GM18511 (cell line): ENCODE data around the gene NACC2.

Experiments used
- ATAC-seq: cut with Tn5 transposase; IDR thresholded peaks from one replicate; pipeline ENCODE4 v1.9.1; 2021; ENCODE audit warnings: mild to moderate bottlenecking, moderate library complexity; ENCODE audit not compliant: unreplicated experiment

NACC2 gene

DNA sequence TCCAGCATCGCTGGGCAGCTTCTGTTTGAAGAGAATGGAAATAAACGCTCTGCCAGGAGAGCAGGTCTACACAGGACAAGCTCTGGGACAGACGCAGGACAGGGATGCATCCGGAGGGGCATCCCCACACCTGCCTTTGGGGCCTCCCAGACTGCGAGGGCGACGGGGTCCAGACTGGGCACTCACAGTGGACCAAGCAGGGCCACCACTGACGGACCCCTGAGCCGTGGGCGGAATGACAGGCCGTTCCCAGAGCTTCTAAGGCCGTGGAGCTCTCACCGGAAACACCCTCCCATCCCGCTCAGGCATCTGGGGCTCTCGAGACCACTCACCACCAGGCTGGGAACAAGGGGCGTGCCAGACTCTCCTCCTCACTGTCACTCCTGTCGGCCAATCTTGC is 34.1 kb upstream of the NACC2 start:
- ATAC-seq = no peak

GRCh38 chr9:136128436-136128835 is 33.3 kb upstream of the NACC2 start:
- ATAC-seq = no peak

DNA sequence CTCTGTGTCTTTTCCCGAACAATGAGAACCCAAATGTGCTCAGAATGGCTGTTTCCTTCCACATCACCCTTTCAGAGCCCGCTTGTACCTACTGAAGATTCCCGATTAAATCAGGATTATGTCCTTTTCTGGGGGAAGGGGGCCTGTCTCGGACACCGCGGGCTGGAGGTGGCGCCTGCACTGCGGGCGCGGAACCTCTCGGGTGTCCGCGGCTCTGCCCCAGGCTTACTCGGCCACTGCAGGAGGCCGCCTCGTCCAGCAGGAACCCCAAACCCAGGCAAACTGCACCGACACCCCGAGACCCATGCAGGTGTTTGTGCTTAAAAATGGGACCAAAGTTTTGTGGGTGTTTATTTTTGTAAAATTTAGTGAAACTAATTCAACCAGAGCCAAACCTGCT is 32.2 kb upstream of the NACC2 start:
- ATAC-seq = no peak

GRCh38 chr9:136124976-136125692 is 30.0 kb upstream of the NACC2 start:
- no peak for ATAC-seq

GRCh38 chr9:136122425-136123383 is 27.6 kb upstream of the NACC2 start:
- no peak for ATAC-seq

DNA sequence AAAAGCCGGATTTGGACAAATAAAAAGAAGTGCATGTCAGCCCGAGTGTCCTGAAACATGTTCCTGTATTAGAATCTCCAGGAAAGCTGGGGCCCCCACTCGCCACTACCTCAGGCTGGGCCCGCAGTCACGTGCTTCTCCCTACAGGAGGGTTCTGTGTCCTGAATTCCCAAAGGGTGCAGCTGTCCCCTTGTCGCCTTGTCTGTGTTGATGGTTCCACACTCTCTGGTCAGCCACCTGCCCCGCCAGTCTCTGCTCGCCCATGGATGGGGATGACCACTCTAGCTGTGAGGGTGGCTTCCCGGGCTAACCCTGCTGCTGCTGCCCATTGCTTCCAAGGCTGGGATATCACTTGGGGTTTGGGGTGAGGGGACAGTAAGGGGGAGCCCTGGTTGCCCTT is 26.7 kb upstream of the NACC2 start:
- ATAC-seq = no peak

DNA sequence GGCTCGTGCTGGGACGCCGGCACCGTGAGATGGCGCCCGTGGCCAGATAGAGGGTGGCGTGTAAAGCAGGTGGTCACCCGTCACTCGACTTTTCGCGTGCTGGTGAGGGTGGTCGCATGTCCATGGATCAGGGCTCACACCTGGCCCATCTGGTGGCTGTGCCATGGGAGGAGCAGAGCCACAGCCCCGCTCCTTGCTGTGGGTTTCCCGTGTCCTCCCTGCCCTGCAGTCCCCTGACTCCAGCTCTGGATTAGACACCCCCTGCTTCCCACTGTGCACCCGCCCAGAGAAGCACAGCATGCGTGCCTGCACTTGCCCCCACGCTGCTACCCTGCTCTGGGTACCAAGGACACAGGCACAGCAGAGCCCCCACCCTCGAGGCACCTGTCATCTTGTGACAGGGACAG is 25.4 kb upstream of the NACC2 start:
- ATAC-seq = no peak

GRCh38 chr9:136119883-136120393 is 24.8 kb upstream of the NACC2 start:
- no peak for ATAC-seq

DNA sequence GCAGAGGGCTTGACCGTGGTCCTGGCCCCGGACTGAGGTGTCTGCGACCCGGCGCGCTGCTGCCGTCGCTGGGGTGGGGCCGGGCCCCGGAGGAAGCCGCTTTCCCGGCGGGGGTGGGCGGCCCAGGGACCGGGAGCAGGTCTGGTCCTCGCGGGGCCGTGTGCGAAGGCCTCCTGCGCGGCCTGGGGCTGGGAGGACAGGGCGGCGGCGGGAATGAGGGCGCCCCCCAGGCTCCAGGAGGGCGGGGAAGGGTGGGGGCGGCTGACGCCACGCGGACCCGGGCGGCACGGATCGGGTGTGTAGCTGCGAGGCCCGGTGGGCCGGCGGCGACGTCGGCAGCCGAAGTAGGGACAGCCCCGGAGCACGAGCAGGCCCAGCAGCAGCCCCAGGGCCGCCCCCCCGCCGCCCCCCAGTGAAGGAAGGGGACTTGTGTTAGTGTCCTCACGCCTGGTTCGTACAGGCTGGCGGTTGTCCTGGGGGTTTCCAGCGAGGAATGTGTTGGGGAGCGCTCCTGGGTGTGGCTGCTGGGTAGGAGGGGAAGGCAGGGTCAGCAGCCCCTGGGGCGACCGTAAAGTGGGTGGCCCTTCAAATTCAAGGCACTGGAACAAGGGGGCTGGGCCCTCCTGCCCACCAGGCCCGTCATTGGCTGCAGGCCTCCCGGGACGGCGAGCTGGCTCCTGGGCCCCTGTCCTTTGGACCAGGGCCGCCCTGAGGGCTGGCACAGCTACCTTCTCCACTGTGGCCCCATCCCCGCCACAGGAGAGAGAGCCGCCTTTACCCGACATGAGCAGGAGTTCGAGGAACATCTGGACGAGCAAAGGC is 24.2 kb upstream of the NACC2 start:
- ATAC-seq = peak; percentile 24

- peak; percentile 76 for ATAC-seq
Measured at GRCh38 chr9:136118320-136119060, 23.4 kb upstream of the NACC2 start, which contains the start of gene TMEM250. Gene TMEM250, minus strand, starts transcription at chr9:136118875. Its CDS starts 1,975 bp downstream, at chr9:136116900.

- ATAC-seq = peak; percentile 4
Measured at GRCh38 chr9:136117916-136118319, 22.8 kb upstream of the NACC2 start.

DNA sequence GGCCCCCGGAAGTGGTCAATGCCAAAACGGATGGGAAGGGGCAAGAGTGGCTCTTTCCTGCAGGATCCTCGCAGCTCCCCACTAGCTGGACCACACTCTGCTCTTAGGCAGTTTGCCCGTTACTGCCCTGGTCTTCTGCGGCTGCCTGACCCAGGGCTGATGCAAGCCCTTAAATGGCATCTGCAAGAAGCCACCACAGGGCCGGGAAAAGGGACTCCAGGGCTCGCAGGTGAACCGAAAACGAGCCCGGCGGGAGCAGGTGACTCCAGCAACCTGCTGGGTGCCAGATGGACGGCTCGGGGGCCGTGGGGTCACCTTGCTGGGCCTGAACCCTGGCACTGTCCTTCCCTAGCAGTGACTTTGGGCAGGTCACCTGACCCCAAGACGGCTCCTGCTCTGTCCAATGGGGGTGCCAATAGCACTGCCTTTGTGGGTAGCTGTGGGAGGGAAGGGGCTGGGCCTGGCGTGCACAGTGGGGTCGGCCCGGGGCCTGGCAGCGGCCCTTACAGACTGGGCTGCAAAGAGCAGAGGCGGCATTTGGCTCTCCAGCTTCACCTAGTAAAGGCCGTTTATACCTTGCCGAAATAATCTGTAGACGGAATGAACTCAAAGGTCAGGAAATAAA is 22.3 kb upstream of the NACC2 start:
- no peak for ATAC-seq

DNA sequence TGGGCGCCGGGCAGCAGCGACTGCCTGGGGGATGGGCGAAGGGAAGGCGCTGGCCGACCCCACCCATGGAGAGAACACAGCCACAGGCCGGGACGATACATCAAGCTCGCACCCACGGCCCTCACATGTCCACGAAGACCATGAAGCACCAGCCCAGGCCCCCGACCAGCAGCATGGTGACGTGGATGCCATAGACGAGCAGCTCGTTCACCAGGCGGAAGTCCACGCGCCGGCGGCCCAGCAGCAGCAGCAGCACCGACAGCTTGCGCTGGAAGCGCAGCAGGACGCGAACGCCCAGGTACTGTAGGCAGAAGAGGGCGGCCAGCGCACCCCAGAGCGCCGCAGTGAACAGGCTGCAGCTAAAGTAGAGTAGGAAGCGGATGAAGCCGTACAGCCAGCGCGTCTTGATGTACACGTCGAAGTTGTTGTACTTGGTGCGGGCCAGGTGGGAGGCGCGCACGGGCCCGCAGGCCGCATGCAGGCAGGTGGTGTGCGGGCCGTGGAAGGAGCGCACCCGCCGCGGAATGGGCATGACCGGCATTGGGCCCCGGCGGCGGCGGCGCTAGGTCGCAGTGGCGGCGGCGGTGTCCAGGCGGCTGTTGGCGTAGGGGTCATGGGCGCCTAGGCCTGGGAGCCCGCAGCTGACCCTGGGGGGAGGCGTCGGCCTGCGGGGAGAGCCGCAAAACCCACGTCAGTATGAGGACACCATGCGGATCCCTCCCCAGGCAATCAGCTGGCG is 21.4 kb upstream of the NACC2 start:
- ATAC-seq = no peak

- no peak for ATAC-seq
Measured at GRCh38 chr9:136115641-136116359, 20.7 kb upstream of the NACC2 start.

DNA sequence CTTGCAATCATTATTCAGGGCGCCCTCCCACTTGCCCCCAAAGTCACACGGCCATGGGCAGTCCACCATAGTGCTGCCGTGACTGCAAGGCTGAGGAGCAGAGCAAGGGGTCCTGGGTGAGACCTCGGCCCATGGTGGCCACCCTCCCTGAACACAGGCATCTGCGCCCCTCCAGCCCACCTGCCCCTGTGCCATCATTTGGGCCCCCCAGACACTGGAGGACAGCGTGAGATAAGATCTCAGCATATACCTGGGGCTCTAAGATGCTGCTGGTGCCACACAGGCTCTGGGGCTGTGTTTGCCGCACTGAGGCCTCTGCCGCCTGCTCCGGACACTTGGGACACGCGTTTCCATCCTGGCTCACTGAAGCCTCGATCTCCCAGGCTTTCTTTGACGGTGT is 20.1 kb upstream of the NACC2 start:
- ATAC-seq = no peak

- ATAC-seq = no peak
Measured at GRCh38 chr9:136114610-136115009, 19.5 kb upstream of the NACC2 start.

GRCh38 chr9:136112541-136112940 is 17.5 kb upstream of the NACC2 start:
- no peak for ATAC-seq

DNA sequence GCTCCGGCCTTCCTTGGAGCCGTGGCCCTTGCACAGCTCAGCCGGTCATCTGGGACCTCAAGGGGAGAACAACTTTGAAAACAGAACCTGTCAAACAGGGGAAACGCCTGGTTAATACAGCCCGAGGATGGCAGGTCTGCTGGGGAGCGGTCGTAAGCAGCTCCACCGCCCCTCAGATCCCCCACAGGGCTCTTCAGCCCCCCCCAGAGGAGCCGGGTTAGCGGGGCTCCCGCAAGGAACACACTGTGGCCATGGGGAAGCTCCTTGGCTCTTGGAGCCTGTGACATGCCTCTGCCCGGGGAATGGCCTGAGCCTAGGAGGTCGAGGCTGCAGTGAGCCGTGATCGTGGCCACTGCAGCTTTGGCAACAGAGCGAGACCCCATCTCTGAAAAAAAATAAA is 16.8 kb upstream of the NACC2 start:
- no peak for ATAC-seq
